Measurements from ENCODE around the gene DIS3L2.

DNA sequence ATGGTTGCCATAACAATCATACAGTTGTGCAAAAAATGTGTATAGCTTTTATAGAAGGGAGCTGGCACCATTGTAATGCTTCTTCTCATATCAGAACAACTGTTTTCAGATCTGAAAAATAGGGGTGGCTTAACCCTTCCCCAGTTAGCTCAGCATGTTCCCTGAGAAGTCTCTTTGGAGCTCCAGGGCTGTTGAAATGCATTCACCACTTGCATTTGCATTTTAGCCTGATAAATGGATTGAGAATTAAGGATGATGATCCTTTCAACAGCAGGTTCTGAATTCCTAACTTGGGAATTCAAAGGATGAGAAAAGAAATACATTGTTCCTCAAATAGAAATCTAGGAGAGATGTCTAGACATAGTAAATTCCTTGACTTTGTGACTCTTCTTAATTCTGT is 235.3 kb downstream of the DIS3L2 start:
- TF ChIP-seq CTBP1 (IDR thresholded peaks at IDR 0.05; ENCODE audit: borderline replicate concordance): no peak
- no peak for TF ChIP-seq FOXA1 (IDR thresholded peaks at IDR 0.05)
- TF ChIP-seq LEF1 (IDR thresholded peaks at IDR 0.05; ENCODE audit: borderline replicate concordance): no peak
- TF ChIP-seq SUZ12 (IDR thresholded peaks at IDR 0.05): no peak
- TF ChIP-seq, protein P1, sequence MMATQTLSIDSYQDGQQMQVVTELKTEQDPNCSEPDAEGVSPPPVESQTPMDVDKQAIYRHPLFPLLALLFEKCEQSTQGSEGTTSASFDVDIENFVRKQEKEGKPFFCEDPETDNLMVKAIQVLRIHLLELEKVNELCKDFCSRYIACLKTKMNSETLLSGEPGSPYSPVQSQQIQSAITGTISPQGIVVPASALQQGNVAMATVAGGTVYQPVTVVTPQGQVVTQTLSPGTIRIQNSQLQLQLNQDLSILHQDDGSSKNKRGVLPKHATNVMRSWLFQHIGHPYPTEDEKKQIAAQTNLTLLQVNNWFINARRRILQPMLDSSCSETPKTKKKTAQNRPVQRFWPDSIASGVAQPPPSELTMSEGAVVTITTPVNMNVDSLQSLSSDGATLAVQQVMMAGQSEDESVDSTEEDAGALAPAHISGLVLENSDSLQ (IDR thresholded peaks at IDR 0.05): no peak
- no peak for TF ChIP-seq HDGF (IDR thresholded peaks at IDR 0.05; ENCODE audit: borderline replicate concordance)
- no peak for TF ChIP-seq ARNT (IDR thresholded peaks at IDR 0.05)
- TF ChIP-seq ZNF384 (IDR thresholded peaks at IDR 0.05): no peak
- TF ChIP-seq BHLHE40 (IDR thresholded peaks at IDR 0.05; ENCODE audit: borderline replicate concordance): no peak
- TF ChIP-seq L3MBTL2 (conservative IDR thresholded peaks at IDR 0.05): no peak
- no peak for TF ChIP-seq NFRKB (IDR thresholded peaks at IDR 0.05)
- TF ChIP-seq FOXM1 (IDR thresholded peaks at IDR 0.05; ENCODE audit: borderline replicate concordance): no peak

Data from HEK293T (cell line).